ENCODE results near the gene BSND. TPM values are rescaled to one million over a fixed set of nuclear protein-coding genes. Genes with fewer than 3 reads are reported as not detected.

The BSND gene
- total and polyA plus RNA-seq, 9 donors: 0.10 to 0.46 (median 0.10) TPM; not detected in 6

DNA sequence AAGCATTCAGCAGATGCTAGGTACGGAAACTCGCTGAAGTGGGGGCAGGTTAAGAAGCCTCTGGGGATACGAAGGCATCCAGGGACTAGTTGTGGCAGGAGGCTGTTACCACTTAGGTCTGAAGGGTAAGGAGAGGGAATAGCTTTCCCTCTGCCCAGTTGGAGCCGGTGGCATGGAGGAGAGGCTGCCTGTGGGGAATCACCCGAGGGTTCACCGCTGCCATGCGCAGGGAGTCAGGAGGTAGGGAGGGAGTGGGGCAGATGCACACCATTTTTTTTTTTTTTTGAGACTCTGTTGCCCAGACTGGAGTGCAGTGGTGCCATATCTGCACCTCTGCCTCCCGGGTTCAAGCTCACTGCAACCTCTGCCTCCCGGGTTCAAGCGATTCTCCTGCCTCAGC is 46.7 kb downstream of the BSND start:
- 95 to 99% (median 96%) methylated on average over 10 of the region's 10 CpGs for WGBS, 3 donors
- H3K36me3 ChIP-seq: no peaks in the 10 kb centered on the region
- TF ChIP-seq, protein P1, sequence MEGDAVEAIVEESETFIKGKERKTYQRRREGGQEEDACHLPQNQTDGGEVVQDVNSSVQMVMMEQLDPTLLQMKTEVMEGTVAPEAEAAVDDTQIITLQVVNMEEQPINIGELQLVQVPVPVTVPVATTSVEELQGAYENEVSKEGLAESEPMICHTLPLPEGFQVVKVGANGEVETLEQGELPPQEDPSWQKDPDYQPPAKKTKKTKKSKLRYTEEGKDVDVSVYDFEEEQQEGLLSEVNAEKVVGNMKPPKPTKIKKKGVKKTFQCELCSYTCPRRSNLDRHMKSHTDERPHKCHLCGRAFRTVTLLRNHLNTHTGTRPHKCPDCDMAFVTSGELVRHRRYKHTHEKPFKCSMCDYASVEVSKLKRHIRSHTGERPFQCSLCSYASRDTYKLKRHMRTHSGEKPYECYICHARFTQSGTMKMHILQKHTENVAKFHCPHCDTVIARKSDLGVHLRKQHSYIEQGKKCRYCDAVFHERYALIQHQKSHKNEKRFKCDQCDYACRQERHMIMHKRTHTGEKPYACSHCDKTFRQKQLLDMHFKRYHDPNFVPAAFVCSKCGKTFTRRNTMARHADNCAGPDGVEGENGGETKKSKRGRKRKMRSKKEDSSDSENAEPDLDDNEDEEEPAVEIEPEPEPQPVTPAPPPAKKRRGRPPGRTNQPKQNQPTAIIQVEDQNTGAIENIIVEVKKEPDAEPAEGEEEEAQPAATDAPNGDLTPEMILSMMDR (IDR thresholded peaks at IDR 0.05): no peak
- TF ChIP-seq POLR2A (IDR thresholded peaks at IDR 0.05) (no peak), EP300 (IDR thresholded peaks at IDR 0.05) (no peak)
- H3K4me3 ChIP-seq: no peak overlapping the region
- DNase-seq: no peak
- H3K9me3 ChIP-seq: no peaks in the 10 kb centered on the region
- H3K27ac ChIP-seq: no peak overlapping the region
- H3K4me1 ChIP-seq (ENCODE audit: insufficient read depth): peaks cover 2% of the 10 kb centered on the region
- no peaks in the 10 kb centered on the region for H3K27me3 ChIP-seq
- intact Hi-C loops (cut with DNase I): no loop called here

GRCh38 chr1:55046871-55047270 is 48.1 kb downstream of the BSND start:
- TF ChIP-seq EP300 (IDR thresholded peaks at IDR 0.05) (no peak), POLR2A (IDR thresholded peaks at IDR 0.05) (no peak)
- TF ChIP-seq, protein P1 (IDR thresholded peaks at IDR 0.05): no peak
- H3K36me3 ChIP-seq: no peaks in the 10 kb centered on the region
- peak in 1 of 5 donors; percentile 13 for DNase-seq
- peaks cover 2% of the 10 kb centered on the region for H3K4me1 ChIP-seq (ENCODE audit: insufficient read depth)
- intact Hi-C loops (cut with DNase I): no loop called here
- no peak overlapping the region for H3K4me3 ChIP-seq
- WGBS, 3 donors: 84 to 93% (median 89%) methylated on average over 4 of the region's 4 CpGs
- no peaks in the 10 kb centered on the region for H3K27me3 ChIP-seq
- no peaks in the 10 kb centered on the region for H3K9me3 ChIP-seq
- no peak overlapping the region for H3K27ac ChIP-seq

DNA sequence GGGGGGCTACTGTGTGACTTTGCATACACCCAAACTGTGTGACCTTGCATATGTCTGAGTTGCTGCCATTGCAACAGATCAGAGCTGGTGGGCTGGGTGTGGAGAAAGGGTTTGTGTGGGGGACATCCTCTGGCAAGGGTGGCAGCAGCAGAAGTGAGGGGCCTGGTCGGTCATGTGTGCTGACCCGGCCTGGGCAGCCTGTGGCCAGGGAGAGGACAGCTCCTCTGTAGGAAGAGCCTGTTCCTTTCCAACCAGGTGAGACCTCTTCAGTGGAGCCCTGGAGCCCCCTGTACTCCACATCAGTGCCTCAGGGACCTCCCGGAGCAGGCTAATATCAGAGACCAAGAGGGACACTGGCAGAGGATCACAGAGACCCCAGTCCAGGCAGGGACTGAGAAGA is 48.9 kb downstream of the BSND start:
- WGBS, 3 donors: 74 to 97% (median 90%) methylated on average over 2 to 3 of the region's 3 CpGs
- H3K36me3 ChIP-seq: no peaks in the 10 kb centered on the region
- no peak overlapping the region for H3K4me3 ChIP-seq
- no peaks in the 10 kb centered on the region for H3K27me3 ChIP-seq
- H3K27ac ChIP-seq: no peak overlapping the region
- peak in 1 of 5 donors; percentile 21 for DNase-seq
- TF ChIP-seq, protein P1 (IDR thresholded peaks at IDR 0.05): no peak
- TF ChIP-seq POLR2A (IDR thresholded peaks at IDR 0.05) (no peak), EP300 (IDR thresholded peaks at IDR 0.05) (no peak)
- H3K9me3 ChIP-seq: no peaks in the 10 kb centered on the region
- intact Hi-C loops (cut with DNase I): no loop called here
- H3K4me1 ChIP-seq (ENCODE audit: insufficient read depth): peaks cover 2% of the 10 kb centered on the region

DNA sequence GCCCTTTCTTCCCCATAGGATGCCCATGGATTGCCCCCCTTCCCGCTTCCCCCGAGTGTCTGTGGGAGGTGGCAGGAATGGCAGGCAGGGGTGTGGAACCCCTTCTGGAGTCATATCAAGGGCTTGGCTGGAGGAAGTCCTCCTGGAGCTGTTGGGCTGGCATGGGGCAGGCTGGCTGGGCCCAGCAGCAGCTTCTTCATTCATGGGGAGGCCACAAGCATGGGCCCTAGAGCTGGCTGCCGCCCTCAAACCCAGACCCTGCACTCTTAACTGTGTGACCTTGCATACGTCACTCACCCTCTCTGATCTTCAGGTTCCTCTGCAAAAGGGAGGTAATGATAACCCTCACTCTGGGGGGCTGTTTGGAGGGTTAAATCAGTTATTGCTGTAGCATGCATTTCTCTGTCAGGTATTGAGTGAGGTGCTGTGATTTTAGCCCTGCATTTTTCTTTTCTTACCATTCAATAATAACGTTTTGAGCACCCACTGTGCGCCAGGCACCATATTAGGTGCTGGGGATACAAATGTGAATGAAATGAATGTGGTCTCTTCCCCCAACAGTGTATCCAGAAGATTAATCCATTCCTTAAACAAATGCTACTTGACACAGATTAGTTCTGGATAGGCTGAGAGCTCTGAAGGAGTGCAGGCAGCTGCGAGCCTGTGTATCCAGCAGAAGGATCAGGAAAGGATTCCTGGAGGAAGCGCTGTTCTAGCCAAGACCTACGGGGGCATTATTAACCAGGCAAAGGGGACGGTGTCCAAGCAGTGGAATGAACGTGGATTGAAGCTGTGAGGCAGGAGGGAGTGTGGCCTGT is 49.9 kb downstream of the BSND start:
- Histone ChIP-seq H3K4me1 (ENCODE audit: insufficient read depth) (peaks cover 2% of the 10 kb centered on the region), H3K27me3 (no peaks in the 10 kb centered on the region), H3K4me3 (no peak overlapping the region), H3K27ac (no peak overlapping the region), H3K9me3 (no peaks in the 10 kb centered on the region), H3K36me3 (no peaks in the 10 kb centered on the region)
- TF ChIP-seq, protein P1 (IDR thresholded peaks at IDR 0.05): no peak
- TF ChIP-seq EP300 (IDR thresholded peaks at IDR 0.05): no peak
- no peak for TF ChIP-seq POLR2A (IDR thresholded peaks at IDR 0.05)
- DNase-seq: no peak
- 85 to 88% (median 87%) methylated on average over 11 of the region's 11 CpGs for WGBS, 3 donors
- intact Hi-C loops (cut with DNase I): no loop called here

Measured in ovary (tissue), 9 donors.